BE2C (cell line): ENCODE measurements around the gene SRC.

ENCODE experiments used
- DNase-seq: peaks from one replicate; pipeline ENCODE4 v3.0.0-alpha.2; 2020
- H3K27me3 ChIP-seq: fragments of 250-450 bp; sonication (Bioruptor Pico); 2 replicates; pipeline ENCODE4 v1.5.1; 2020; ENCODE audit warnings: mild to moderate bottlenecking
- H3K36me3 ChIP-seq: fragments of 250-450 bp; sonication (Bioruptor Pico); 2 replicates; pipeline ENCODE4 v1.5.1; 2020; ENCODE audit warnings: mild to moderate bottlenecking
- H3K4me1 ChIP-seq: fragments of 250-450 bp; sonication (Bioruptor Pico); 2 replicates; pipeline ENCODE4 v1.5.1; 2020
- H3K4me3 ChIP-seq: 2 replicates; pipeline ENCODE4 v1.5.1; 2011; ENCODE audit warnings: low read depth, low read length
- H3K9me3 ChIP-seq: fragments of 250-450 bp; sonication (Bioruptor Pico); 2 replicates; pipeline ENCODE4 v1.5.1; 2020
- TF ChIP-seq, protein P1 (sequence below): IDR thresholded peaks from 2 replicates; pipeline ENCODE4 v1.5.1; 2012; ENCODE audit warnings: mild to moderate bottlenecking, low read depth, low read length

SRC gene

DNA sequence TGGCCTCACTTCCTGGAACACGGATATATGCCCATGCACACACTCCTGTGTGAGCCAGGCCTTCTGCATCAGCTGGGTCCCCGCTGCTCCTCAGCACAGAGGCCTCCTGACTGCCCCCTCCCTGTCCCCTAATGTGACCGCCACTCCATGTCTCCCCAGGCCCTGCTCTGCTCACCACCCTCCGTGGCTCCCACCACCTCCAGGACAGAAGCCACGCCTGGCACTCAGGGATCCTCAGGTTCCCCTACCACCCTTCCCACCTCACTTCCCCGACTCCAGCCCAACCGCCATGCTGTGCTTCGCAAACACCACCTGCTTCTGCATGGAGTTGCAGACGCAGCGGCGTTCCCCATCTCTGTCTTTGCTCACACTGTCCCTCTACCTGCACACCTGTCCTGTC, 4.3 kb upstream of the SRC start:
- H3K9me3 ChIP-seq = no peaks in the 10 kb centered on the region
- DNase-seq = no peak
- H3K27me3 ChIP-seq = no peaks in the 10 kb centered on the region
- no peak overlapping the region for H3K4me3 ChIP-seq
- H3K36me3 ChIP-seq = no peaks in the 10 kb centered on the region
- H3K4me1 ChIP-seq = peaks cover 7% of the 10 kb centered on the region
- TF ChIP-seq, protein P1, sequence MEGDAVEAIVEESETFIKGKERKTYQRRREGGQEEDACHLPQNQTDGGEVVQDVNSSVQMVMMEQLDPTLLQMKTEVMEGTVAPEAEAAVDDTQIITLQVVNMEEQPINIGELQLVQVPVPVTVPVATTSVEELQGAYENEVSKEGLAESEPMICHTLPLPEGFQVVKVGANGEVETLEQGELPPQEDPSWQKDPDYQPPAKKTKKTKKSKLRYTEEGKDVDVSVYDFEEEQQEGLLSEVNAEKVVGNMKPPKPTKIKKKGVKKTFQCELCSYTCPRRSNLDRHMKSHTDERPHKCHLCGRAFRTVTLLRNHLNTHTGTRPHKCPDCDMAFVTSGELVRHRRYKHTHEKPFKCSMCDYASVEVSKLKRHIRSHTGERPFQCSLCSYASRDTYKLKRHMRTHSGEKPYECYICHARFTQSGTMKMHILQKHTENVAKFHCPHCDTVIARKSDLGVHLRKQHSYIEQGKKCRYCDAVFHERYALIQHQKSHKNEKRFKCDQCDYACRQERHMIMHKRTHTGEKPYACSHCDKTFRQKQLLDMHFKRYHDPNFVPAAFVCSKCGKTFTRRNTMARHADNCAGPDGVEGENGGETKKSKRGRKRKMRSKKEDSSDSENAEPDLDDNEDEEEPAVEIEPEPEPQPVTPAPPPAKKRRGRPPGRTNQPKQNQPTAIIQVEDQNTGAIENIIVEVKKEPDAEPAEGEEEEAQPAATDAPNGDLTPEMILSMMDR = no peak

DNA sequence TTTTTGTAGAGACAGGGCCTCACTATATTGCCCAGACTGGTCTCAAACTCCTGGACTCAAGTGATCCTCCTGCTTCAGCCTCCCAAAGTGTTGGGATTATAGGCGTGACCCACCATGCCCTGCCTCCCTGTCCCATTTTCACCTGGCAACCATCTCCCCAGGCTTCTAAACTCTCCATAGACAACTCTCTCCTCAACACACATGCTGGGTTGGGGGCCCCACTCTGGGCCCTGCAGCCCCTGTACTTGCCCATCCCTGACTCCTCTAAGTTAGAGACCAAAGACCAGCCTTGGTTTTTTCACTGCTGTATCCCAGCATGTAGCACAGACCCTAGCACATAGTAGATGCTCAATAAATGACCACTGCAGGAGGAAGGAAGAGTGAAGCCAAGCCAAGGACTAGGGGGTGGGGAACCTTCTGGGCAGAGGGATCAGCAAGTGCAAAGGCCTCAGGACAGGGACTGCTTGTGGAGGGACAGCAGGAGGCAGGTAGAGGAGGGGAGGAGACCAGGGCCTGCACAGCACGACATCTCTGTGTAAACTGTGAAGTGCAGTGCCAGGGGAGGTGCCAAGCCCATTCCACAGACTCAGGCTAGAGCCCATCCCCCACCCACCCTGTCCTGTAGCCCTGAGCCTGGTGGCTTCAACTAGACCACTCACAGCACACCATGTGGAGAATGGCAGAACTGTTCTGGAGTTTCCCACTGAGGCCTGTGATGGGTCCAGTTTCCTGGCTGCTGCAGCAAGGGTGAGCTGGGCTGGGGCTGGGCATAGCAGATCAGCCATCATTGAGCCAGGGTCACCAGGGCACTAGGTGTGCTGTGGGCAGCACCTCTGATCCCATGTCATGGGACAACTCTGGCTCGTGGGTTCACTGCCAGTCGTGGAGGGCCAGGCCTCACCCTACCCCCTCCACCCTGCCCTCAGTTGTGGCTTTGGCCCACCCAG, 3.4 kb upstream of the SRC start:
- Histone ChIP-seq H3K36me3 (no peaks in the 10 kb centered on the region), H3K4me1 (no peaks in the 10 kb centered on the region), H3K27me3 (no peaks in the 10 kb centered on the region), H3K4me3 (no peak overlapping the region), H3K9me3 (no peaks in the 10 kb centered on the region)
- TF ChIP-seq, protein P1 = peak; percentile 4; the same call in 1 of the 2 replicates
- DNase-seq = peak; percentile 37

DNA sequence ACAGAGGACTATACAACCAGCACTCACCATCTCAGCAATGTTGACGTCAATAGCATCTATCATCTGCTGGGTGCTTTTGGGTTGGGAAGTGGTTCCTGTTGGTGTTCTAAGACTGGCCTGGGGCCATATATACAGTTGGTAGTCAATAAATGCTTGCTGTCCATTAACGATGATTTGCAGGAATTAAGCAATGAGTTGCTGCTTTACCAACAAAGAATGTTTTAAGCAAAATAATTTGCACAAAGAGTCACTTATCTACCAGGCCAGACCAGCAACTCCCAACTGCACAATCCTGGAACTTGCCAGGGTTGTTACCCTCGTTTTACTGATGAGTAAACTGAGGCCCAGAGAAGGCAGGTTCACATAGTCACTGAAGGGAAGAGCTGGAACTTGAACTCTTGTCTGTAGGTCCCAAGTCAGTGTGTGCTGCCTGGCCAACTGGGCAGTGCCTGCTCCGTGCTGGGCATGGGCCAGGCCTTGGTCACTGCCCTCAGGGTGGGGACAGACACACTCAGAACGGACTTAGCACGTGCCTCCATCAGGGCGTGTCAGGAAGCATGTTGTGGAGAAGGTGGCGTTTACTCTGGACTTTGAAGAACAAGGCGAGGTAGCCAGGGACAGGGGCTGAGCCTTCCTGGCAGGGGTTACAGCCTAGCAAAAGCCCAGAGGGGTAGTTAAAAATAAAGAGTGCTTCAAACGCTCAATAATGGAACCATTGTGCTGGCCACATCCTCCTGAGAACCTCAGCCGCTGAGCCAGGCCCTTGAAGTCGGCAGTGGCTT, 2.5 kb upstream of the SRC start:
- TF ChIP-seq, protein P1 = no peak
- DNase-seq = no peak
- no peaks in the 10 kb centered on the region for H3K9me3 ChIP-seq
- H3K36me3 ChIP-seq = no peaks in the 10 kb centered on the region
- no peaks in the 10 kb centered on the region for H3K4me1 ChIP-seq
- no peaks in the 10 kb centered on the region for H3K27me3 ChIP-seq
- no peak overlapping the region for H3K4me3 ChIP-seq

DNA sequence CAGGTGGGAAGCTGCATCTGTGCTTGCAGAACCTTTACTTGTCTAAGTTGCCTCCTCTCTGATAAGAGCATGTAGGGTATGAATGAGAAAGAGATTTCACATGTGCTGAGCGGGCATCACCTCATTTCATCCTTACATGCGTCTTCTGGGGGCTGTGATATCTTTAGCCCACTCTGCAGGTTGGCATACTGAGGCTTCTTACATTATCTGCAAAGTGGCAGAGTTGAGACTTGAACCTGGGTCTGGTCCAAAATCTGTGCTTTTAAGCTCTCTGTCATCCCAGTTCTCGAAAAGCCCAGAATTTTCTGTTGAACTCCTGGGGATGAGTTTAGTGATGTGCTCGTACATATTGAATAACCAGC, 2.0 kb upstream of the SRC start:
- Histone ChIP-seq H3K36me3 (no peaks in the 10 kb centered on the region), H3K4me1 (no peaks in the 10 kb centered on the region), H3K27me3 (no peaks in the 10 kb centered on the region), H3K4me3 (no peak overlapping the region), H3K9me3 (no peaks in the 10 kb centered on the region)
- no peak for DNase-seq
- TF ChIP-seq, protein P1 = no peak

DNA sequence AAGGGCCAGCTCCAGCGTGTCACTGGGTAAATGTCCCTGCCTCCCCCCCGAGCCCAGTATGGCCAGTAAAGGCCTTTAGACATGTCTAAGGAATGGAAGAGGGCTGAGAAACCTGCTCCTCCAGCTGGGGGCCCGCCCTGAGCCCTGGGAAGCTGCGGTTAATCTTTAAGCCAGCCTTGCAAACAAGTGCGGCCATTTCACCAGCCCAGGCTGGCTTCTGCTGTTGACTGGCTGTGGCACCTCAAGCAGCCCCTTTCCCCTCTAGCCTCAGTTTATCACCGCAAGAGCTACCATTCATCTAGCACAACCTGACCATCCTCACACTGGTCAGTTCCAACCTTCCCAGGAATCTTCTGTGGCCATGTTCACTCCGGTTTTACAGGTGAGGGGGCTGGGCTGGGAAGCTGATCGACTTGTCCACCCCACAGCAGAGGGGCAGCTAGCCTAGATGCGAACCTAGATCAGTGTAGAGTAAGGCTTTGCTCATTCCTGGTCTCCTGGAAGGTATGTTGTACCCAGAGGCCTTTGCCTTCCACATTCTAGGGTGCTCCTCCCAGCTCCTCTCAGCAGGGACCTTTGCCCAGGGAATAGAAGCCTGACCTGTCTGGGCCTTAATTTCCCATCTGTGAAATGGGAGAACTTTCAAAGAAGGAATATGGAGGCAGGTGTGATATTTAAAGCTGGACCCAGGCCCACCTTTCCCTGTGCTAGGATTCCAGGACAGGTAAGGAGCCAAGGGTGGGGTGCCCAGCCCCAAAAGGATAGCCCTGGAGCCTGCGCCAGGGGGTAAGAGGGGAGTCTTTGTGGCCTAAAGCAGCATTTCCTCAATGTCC, 1.2 kb upstream of the SRC start:
- Histone ChIP-seq H3K4me3 (no peak overlapping the region), H3K4me1 (no peaks in the 10 kb centered on the region), H3K27me3 (no peaks in the 10 kb centered on the region), H3K9me3 (no peaks in the 10 kb centered on the region), H3K36me3 (no peaks in the 10 kb centered on the region)
- DNase-seq = no peak
- TF ChIP-seq, protein P1 = no peak
